Activated naive CD8-positive, alpha-beta T cell treated with anti-CD3 and anti-CD28 coated beads for 36 hours (primary cell): ENCODE results near the gene DZIP1L. TPM values are rescaled to one million over a fixed set of nuclear protein-coding genes. Genes with fewer than 3 reads are reported as not detected.

Experiments
- DNase-seq: peaks from one replicate; pipeline ENCODE4 v3.0.0; 2021
- H3K27ac Mint-ChIP-seq: one replicate; pipeline ENCODE4 v1.8.0; 2022; ENCODE audit warnings: mild to moderate bottlenecking, moderate library complexity, mixed read lengths
- H3K27me3 Mint-ChIP-seq: one replicate; pipeline ENCODE4 v1.8.0; 2022; ENCODE audit warnings: mild to moderate bottlenecking, mixed read lengths
- H3K36me3 Mint-ChIP-seq: one replicate; pipeline ENCODE4 v1.8.0; 2021; ENCODE audit warnings: mild to moderate bottlenecking, mixed read lengths
- H3K4me1 Mint-ChIP-seq: one replicate; pipeline ENCODE4 v1.8.0; 2021; ENCODE audit warnings: mixed read lengths
- H3K4me3 Mint-ChIP-seq: one replicate; pipeline ENCODE4 v1.8.0; 2022; ENCODE audit warnings: mild to moderate bottlenecking, moderate library complexity, mixed read lengths
- H3K9me3 Mint-ChIP-seq: one replicate; pipeline ENCODE4 v1.8.0; 2022; ENCODE audit warnings: mixed read lengths
- total RNA-seq, 2 experiments: library from RNA; stranded (reverse); gene quantifications; one replicate each; pipeline ENCODE4 v1.2.3, GENCODE V29; 2021

DZIP1L gene
- total RNA-seq, 2 experiments from 2014 or later: 0.22 to 0.29 TPM

GRCh38 chr3:138066383-138066782 is 49.0 kb downstream of the DZIP1L start:
- peak; percentile 53 for DNase-seq
- H3K4me1 Mint-ChIP-seq: peaks cover 8% of the 10 kb centered on the region

DNA sequence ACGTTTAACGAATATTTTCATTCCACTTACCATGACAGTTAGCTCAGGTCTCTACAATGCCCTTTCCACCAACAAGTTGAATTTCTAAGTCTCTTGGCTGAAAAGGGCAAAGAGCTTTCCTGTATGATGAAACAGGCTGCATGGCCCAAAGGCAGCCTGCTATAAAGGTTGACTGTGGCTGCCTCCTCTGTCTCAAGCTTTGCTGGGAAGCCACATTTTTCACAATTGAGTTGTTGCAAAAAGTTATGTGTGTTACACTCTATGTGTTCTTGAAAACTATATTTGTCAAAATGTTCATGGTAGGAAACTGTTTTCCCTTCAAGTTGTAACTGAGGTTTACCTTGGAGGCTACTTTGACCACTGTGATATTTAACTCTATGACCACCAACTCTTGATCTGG is 49.5 kb downstream of the DZIP1L start:
- Mint-ChIP-seq H3K4me1 (peaks cover 10% of the 10 kb centered on the region), H3K9me3 (no peaks in the 10 kb centered on the region), H3K36me3 (no peaks in the 10 kb centered on the region), H3K27me3 (peaks cover 11% of the 10 kb centered on the region), H3K27ac (peak overlapping the region; percentile 75), H3K4me3 (no peak overlapping the region)
- DNase-seq: no peak

More at GRCh38 chr3:138066383-138066782, 49.0 kb downstream of the DZIP1L start:
- Mint-ChIP-seq H3K27ac (peak overlapping the region; percentile 75), H3K4me3 (no peak overlapping the region), H3K27me3 (peaks cover 11% of the 10 kb centered on the region), H3K9me3 (no peaks in the 10 kb centered on the region), H3K36me3 (no peaks in the 10 kb centered on the region)

GRCh38 chr3:138063416-138063815 is 52.0 kb downstream of the DZIP1L start:
- Mint-ChIP-seq H3K27ac (no peak overlapping the region), H3K27me3 (peaks cover 3% of the 10 kb centered on the region), H3K36me3 (no peaks in the 10 kb centered on the region), H3K4me3 (no peak overlapping the region), H3K9me3 (no peaks in the 10 kb centered on the region), H3K4me1 (peaks cover 10% of the 10 kb centered on the region)
- no peak for DNase-seq

- H3K4me3 Mint-ChIP-seq: no peak overlapping the region
- no peak overlapping the region for H3K27ac Mint-ChIP-seq
- peaks cover 5% of the 10 kb centered on the region for H3K27me3 Mint-ChIP-seq
- no peaks in the 10 kb centered on the region for H3K9me3 Mint-ChIP-seq
- no peaks in the 10 kb centered on the region for H3K36me3 Mint-ChIP-seq
- DNase-seq: no peak
- peaks cover 10% of the 10 kb centered on the region for H3K4me1 Mint-ChIP-seq
Observed at GRCh38 chr3:138062626-138063025, 52.8 kb downstream of the DZIP1L start.

DNA sequence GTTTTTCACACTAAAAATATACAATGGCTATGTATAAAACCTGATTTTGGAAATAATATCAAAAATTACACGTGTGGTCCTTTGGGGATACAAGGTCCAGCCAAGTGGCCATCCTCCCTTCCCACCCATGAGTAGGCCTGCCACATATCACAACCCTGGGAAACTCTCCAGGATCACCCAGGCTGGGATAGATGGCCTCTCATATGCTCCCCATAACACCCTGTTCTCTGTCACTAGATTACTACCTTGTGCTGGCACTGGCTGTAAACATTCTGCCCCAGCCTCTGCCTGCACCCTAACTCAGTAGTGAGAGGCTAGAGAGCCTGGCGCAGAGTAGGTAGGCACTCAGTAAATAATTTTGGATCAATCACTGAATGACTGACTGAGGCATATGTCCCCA is 53.4 kb downstream of the DZIP1L start:
- no peak overlapping the region for H3K27ac Mint-ChIP-seq
- no peak overlapping the region for H3K4me3 Mint-ChIP-seq
- H3K27me3 Mint-ChIP-seq: peaks cover 8% of the 10 kb centered on the region
- no peaks in the 10 kb centered on the region for H3K9me3 Mint-ChIP-seq
- no peaks in the 10 kb centered on the region for H3K36me3 Mint-ChIP-seq
- H3K4me1 Mint-ChIP-seq: peaks cover 10% of the 10 kb centered on the region
- DNase-seq: no peak

GRCh38 chr3:138060792-138061191 is 54.6 kb downstream of the DZIP1L start:
- H3K36me3 Mint-ChIP-seq: no peaks in the 10 kb centered on the region
- DNase-seq: no peak
- no peak overlapping the region for H3K4me3 Mint-ChIP-seq
- H3K9me3 Mint-ChIP-seq: no peaks in the 10 kb centered on the region
- H3K27me3 Mint-ChIP-seq: peaks cover 13% of the 10 kb centered on the region
- H3K27ac Mint-ChIP-seq: no peak overlapping the region
- peaks cover 3% of the 10 kb centered on the region for H3K4me1 Mint-ChIP-seq

DNA sequence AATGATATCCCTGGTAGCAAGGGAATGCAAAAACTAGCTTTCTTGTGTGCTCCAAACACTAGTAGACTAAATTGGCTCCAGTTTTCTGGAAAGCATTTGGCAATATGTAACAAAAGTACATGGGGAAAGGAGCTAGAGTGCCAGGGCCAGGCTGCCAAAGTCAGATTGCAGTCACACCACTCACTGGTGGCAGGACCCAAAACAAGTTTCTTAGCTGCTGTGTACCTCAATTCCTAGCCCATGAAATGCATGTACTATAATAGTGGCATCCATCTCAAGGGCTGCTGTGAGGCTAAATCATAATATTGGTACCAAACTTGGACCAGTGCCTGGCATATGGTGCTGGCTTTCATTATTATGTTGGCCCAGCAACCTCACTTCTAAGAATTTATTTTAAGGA is 56.1 kb downstream of the DZIP1L start:
- peaks cover 3% of the 10 kb centered on the region for H3K4me1 Mint-ChIP-seq
- H3K27me3 Mint-ChIP-seq: peaks cover 25% of the 10 kb centered on the region
- no peak for DNase-seq
- no peaks in the 10 kb centered on the region for H3K9me3 Mint-ChIP-seq
- no peaks in the 10 kb centered on the region for H3K36me3 Mint-ChIP-seq
- no peak overlapping the region for H3K4me3 Mint-ChIP-seq
- no peak overlapping the region for H3K27ac Mint-ChIP-seq

- peaks cover 40% of the 10 kb centered on the region for H3K27me3 Mint-ChIP-seq
- peaks cover 3% of the 10 kb centered on the region for H3K4me1 Mint-ChIP-seq
- no peaks in the 10 kb centered on the region for H3K36me3 Mint-ChIP-seq
- DNase-seq: no peak
- H3K9me3 Mint-ChIP-seq: no peaks in the 10 kb centered on the region
- no peak overlapping the region for H3K4me3 Mint-ChIP-seq
- H3K27ac Mint-ChIP-seq: no peak overlapping the region
Observed at GRCh38 chr3:138057384-138057783, 58.0 kb downstream of the DZIP1L start.

DNA sequence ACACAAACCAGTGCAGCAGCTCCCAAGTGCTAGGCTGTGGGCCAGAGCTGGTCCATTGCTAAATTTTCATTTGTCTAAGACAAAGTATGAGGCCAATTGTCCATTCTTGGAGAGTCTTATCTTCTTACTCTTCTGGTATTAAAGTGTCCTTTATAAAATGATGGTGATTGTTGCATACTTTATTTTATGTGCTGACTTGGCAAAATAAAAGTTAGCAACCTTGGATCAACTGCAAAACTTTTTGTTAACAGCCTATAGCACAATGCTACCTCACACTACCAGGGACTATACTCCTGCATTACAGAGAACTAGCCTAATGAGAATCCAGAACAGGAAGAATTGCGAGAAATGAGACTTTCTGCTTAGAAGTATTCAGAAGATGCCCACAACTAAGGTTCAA is 61.4 kb downstream of the DZIP1L start:
- peaks cover 53% of the 10 kb centered on the region for H3K27me3 Mint-ChIP-seq
- H3K36me3 Mint-ChIP-seq: peaks cover 2% of the 10 kb centered on the region
- no peak for DNase-seq
- no peaks in the 10 kb centered on the region for H3K4me1 Mint-ChIP-seq
- H3K9me3 Mint-ChIP-seq: peaks cover 2% of the 10 kb centered on the region
- no peak overlapping the region for H3K4me3 Mint-ChIP-seq
- H3K27ac Mint-ChIP-seq: no peak overlapping the region

DNA sequence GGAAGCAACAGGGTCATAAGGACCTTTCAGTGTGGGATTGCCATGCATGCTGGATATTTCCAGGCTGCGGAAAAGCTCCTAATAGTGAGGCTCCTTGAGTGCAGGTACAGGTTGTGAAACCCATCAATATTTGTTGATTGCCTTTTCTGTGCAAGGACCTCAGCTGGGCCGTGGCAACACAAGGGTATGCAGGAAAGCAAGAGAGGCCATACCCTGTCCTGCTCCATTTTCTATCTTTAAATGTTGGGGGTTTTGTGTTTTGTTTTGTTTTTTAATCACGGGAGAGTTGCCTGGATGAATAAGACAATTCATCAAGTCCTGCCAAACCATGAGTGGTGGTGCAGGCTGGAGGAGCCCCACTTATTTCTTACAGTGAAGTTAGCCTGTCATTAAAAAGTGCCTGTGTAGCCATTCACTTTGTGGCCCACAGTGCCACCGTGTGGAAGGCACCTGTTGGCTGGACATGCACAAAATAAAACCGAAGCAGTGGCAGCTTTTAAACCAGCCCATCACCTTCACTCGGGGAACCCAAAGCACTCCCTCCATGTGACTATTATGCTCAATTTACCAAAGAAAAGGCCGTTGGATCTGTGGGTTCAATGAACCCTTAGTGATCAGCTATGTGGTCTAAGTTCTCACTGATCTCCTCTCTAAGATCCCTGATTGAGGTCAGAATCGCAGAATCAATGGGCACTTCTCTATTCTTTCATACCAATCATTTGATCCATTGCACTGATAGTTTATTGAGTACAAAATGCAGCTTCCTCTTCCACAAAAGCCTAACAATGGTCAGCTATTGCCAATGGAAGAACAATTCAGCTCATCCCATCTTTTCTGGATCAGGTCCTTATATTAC is 63.2 kb downstream of the DZIP1L start:
- Mint-ChIP-seq H3K27ac (no peak overlapping the region), H3K27me3 (peaks cover 45% of the 10 kb centered on the region), H3K4me1 (no peaks in the 10 kb centered on the region), H3K36me3 (peaks cover 2% of the 10 kb centered on the region), H3K9me3 (peaks cover 2% of the 10 kb centered on the region), H3K4me3 (no peak overlapping the region)
- peak; percentile 15 for DNase-seq

DNA sequence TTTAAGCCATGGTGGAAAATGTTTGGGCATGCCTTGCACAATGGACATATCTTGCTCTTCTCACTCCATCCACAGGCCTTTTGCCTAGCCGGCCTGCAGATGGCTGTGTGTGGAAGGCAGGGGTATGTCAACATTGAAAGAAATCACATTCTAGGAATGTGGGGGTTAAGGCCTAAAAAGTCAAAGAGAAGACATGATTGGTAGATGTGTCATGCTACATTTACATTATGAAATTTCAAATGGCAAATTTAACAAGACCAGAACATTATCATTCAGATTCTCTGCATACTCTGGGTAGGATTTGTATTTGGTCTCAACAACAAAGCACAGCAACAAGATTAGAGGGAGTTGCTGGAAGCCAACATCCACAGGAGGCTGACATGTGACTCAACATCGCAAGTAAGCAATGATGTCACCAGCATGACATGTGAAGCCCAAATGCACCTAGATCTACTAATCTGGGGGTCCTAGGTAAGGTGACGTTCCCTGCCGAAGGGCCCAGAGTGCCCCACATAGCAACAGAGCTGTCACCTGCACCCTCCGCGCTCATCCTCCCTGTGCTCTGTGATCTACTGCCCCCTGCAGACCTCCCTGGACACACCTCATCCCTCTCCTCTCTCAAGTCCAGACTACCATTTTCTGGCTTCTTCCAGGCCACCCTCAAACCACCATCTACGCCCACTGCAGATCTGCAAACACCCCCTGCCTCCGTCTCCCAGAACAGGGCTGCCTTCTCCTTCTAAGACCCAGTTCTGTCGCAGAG is 66.1 kb downstream of the DZIP1L start:
- Mint-ChIP-seq H3K27ac (no peak overlapping the region), H3K9me3 (peaks cover 2% of the 10 kb centered on the region), H3K4me1 (no peaks in the 10 kb centered on the region), H3K27me3 (peaks cover 43% of the 10 kb centered on the region), H3K36me3 (peaks cover 2% of the 10 kb centered on the region), H3K4me3 (no peak overlapping the region)
- no peak for DNase-seq

DNA sequence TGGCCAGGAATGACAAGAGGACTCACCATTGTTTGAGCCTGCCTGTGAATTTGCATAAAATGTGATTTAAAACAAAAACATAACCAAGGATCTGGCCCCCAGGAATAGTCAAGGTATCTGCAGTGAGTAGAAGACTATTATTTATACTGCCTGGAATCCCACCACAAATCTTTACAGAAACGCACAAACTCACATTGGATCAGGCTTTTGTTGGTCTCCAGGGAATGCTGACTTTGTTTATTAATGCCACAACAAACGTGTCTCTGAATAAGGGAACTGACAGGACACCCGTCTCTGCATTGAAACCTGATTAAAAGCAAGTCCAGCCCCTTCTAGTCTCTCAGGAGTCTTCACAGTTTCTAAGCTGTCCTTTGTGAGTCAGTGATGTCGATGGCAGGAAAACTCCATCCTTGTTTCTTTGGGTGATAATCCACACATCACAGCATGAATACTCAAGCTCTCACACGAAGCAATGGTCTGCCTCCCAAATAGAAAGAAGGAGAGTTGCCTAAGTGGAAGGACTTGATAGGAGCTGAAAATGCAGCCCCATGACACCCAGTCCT is 67.7 kb downstream of the DZIP1L start:
- no peak for DNase-seq
- Mint-ChIP-seq H3K4me3 (no peak overlapping the region), H3K27ac (no peak overlapping the region), H3K27me3 (peaks cover 35% of the 10 kb centered on the region), H3K9me3 (peaks cover 2% of the 10 kb centered on the region), H3K36me3 (peaks cover 2% of the 10 kb centered on the region), H3K4me1 (no peaks in the 10 kb centered on the region)

GRCh38 chr3:138046955-138047354 is 68.5 kb downstream of the DZIP1L start:
- H3K4me3 Mint-ChIP-seq: no peak overlapping the region
- H3K27me3 Mint-ChIP-seq: peaks cover 33% of the 10 kb centered on the region
- peaks cover 2% of the 10 kb centered on the region for H3K36me3 Mint-ChIP-seq
- H3K4me1 Mint-ChIP-seq: no peaks in the 10 kb centered on the region
- DNase-seq: no peak
- H3K27ac Mint-ChIP-seq: no peak overlapping the region
- peaks cover 2% of the 10 kb centered on the region for H3K9me3 Mint-ChIP-seq

GRCh38 chr3:138046085-138046484 is 69.3 kb downstream of the DZIP1L start:
- H3K27ac Mint-ChIP-seq: no peak overlapping the region
- DNase-seq: no peak
- peaks cover 24% of the 10 kb centered on the region for H3K27me3 Mint-ChIP-seq
- no peak overlapping the region for H3K4me3 Mint-ChIP-seq
- H3K4me1 Mint-ChIP-seq: no peaks in the 10 kb centered on the region
- H3K9me3 Mint-ChIP-seq: peaks cover 2% of the 10 kb centered on the region
- H3K36me3 Mint-ChIP-seq: peaks cover 2% of the 10 kb centered on the region

DNA sequence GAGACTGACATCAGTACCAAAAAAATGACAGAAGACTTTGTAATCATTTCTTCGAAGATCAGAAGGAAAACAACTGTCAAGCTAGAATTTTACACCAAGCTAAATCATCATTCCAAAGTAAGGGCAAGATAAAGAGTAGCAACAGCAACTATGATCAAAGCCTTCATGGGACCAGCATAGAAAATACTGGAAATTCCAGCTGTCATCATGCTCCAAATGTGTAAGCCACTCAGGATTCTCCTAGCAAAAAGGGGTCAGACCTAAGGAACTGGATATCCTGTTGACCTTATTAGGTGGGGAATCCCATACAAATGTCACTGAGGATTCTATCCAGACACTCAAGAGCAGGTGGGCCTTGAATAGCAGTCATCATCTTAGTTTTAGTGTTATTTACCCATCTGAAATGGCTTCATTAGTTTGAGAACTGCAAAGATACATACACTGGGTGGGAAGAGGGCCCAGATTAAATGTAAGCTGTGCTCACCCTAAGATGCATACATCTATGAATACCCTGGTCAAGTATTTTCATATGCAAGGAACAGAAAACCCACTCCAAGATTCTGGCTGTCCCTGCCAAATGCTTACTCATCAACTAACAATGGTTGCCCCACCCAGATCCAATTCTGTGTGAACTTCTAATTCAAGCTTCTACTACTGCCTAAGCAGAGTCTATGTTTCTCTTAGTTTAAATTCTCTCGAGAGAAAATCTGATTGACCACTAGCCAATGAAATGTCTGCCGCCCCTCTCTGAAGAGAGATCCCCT is 72.0 kb downstream of the DZIP1L start:
- Mint-ChIP-seq H3K4me1 (no peaks in the 10 kb centered on the region), H3K36me3 (no peaks in the 10 kb centered on the region), H3K27ac (no peak overlapping the region), H3K27me3 (peaks cover 29% of the 10 kb centered on the region), H3K4me3 (no peak overlapping the region), H3K9me3 (no peaks in the 10 kb centered on the region)
- no peak for DNase-seq
